Islet precursor cell (in vitro differentiated cells): ENCODE measurements around the gene TAAR5.
"Not testable (repeated sequence)": the region's sequence is repeated elsewhere in the genome, so short reads cannot be mapped to it uniquely, and the experiment has no call there.

Experiments
- DNase-seq: peaks from one replicate; pipeline ENCODE4 v3.0.0-alpha.2; 2018

TAAR5 gene

DNA sequence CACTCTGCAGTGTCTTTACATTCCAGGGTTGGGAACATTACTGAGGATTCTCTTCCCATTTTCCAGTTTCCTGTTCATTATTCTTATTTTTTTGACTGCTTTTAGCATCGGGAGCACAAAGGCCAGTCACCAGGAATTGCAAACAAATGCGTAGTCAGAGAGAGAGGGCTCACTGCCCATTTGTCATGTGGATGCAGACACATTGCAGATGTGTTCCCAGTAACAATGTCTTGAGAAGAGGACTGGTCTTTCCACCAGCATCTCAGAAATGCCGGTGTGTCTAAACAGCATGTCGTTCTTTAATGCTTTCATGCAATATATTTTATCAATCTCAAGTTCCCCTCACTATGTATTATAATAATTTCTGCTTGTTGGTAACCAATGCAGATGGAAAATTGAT is 20.4 kb downstream of the TAAR5 start:
- DNase-seq: no peak

DNA sequence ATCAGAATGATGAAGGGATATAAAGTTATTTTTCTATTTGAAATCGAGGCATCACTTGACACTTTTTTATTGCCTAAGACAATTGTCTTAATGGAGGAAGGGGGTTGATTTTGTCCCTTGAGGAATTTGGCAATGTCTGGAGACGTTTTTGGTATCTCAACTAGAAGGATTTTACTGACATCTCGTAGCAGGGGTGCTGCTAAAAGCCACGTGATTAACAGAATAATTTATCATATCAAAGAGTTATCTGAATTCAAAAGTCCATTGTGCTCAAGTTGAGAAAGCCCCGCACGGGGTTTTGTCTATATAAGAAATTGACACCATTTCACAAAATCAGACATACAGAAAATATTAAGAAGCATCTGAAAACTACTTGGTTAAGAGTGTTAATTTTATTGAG is 20.9 kb downstream of the TAAR5 start:
- no peak for DNase-seq

DNA sequence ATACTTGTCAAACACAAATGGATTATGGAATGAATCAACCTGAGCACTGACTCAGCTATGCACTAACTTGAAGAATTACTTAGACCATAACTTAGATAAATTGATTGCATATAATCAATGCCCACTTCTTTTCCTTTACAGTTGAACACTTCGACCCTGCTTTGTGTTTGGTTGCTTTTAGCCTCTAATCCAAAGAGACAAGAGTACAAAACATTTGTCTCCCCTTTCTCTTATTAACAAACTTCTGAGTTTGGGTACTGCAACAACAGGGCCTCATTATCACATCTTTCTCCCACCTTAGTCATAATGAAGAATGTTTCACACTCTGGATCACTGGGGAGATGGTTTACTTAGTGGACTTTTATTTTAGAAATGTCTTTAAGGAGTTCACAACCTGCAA is 22.0 kb downstream of the TAAR5 start:
- DNase-seq: no peak

DNA sequence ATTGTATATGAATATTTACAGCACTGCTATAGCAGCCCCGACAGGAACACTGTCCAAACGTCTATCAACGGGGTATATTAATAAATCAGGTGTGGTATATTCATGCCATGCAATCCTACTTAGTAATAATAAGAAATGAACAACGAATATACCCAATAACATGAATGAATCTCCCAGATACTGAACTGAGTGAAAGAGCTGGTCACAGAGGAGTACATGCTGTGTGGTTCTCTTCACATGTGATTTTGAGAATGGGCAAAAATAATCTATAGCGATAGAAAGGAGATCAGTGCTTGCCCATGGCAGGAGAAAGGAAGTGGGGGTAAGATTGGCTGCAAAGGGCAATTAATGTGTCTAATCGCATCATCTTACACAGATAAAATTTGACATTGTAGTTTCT is 23.1 kb downstream of the TAAR5 start:
- no peak for DNase-seq

DNA sequence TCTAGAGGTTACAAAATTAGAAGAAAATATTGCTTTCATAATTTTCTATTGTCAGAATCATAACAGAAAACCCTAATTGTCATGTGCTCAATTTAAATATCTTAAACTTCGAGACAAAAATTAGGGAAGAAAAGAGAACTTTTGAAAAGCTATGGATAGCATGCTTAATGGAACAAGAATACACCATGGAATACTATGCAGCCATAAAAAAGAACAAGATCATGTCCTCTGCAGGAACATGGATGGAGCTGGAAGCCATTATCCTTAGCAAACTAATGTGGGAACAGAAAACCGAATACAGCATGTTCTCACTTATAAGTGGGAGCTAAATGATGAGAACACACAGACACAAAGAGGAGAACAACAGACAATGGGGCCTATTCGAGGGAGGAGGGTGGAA is 29.5 kb downstream of the TAAR5 start:
- not testable (repeated sequence) for DNase-seq

DNA sequence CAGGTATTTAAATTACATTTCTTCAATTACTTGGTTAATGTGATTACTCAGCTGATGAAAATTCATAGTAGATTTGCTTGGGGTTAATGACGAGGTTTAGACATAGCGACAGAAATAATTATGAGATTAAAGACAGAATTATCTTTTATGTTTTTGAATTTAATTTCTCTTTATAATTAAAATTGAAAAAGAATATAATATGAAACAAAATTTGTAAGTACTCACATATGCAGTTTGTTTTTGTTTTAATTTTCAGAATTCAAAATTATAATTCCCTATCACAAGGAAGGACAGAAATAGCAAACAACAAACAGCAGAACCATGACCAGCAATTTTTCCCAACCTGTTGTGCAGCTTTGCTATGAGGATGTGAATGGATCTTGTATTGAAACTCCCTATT is 37.2 kb downstream of the TAAR5 start, which contains the start of gene TAAR8:
Gene TAAR8, plus strand, starts transcription at position 301 of the 400 bp plus-strand sequence. Its CDS starts 21 bp downstream, at position 322.
- no peak for DNase-seq

DNA sequence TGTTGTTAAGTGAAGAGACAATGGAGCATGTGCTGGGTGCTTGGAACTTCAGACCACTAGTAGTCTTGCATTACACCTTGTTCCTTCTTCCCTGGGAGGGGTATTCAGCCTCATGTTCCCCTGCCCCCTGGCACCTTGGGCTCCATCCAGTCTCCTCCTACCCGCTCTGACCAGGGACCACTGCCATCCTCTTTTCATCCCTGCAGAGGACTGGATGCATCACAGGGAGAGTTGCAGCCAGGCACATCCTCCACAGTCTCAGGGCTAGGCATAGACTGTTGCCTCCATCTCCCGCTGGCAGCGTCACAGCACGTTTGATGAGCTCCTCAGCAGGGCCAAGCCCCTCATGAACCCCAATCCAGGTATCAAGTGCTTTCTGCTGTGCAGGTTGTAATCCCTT is 38.3 kb downstream of the TAAR5 start:
- no peak for DNase-seq

DNA sequence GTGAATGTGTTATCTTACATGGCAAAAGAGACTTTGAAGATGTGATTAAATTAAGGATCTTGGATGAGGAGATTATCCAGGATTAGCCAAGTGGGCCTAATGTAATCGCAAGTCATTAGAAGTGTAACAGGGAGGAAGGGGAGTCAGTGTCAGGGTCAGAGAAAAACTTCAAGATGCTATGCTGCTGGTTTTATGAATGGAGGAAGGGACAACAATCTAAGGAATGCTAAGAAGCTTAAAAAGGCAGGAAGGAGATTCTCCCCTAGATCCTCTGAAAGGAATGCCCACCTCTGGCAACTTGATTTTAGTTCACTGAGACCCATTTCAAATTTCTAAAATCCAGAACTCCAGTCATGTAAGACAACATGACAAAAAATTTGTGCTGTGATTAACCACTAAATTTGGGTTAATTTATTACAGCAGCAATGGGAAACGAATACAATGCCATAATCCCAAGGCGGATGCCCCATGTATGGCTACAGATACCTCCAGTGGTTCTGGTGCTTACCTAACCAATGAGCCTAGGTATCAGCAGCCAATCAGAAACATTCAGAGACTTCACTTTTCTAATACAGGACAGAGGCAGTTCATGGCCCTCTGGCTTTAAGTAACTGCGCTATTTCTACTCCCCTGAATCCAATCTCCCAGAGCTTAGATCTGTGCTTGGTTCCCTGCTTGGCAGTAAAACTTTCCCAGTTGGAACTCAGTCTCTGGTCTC is 40.6 kb downstream of the TAAR5 start:
- no peak for DNase-seq

DNA sequence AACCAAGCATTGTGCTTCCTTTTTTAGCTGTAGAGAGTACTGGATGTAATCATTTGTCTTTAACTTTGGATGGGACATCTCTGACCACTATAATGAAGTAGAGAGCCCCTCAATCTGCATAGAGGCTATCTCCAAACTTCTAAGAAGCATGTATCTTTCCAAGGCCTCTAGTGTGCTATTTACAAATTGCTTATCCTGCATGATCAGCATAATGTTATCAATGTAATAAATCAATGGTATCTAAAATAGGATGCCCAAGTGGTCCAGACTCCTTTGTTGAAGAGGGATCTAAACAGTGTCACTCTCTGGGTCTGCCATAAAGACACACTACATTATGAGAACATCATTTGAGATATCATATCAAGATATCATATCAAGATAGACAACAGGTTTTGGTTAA is 44.7 kb downstream of the TAAR5 start:
- DNase-seq: no peak
